Hepatic stellate cell (primary cell): ENCODE results near the gene PCBP2.
"Not testable (repeated sequence)": the region's sequence is repeated elsewhere in the genome, so short reads cannot be mapped to it uniquely, and the experiment has no call there.

Source experiments
- DNase-seq: peaks from one replicate; pipeline ENCODE4 v3.0.0; 2011; ENCODE audit warnings: low spot score

Gene PCBP2

DNA sequence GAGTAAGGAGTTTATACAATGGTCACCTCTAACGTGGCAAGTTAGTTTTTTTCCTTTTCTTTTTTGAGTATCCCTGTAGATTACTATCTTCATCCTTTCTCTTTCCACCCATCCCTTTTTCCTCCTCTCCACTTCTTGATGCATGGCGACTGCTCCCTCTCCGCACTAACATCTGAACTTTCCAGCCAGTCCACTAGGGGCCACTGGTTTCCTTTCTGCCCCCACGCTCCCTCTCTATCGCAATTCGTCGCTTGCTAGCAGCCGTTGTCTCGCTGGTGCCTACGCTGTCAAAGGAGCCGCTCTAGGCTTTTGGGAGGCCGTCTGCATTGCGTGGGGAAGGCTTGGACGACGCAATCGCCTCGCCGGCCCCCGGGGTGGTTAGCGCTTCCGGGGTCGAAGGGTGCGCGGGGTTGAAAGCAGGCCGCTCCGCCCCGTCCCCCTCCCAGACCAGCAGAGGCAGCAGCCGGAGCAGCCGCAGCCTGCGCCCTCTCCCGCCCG is at the start of gene PCBP2:
Gene PCBP2, plus strand, starts transcription at position 442 of the 498 bp plus-strand sequence. CDS start 2,699 bp downstream, outside the sequence.
- DNase-seq: peak; percentile 98

DNA sequence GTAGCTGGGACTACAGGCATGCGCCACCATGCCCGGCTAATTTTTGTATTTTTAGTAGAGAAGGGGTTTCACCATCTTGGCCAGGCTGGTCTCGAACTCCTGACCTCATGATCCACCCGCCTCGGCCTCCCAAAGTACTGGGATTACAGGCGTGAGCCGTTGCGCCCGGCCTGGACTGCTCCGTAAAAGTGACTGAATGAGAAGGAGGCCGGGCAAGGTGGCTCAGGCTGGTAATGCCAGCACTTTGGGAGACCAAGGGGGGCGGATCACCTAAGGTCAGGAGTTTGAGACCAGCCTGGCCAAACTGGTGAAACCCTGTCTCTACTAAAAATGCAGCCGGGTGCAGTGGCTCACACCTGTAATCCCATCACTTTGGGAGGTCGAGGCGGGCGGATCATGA is 49.6 kb upstream of the PCBP2 start:
- DNase-seq: not testable (repeated sequence)

DNA sequence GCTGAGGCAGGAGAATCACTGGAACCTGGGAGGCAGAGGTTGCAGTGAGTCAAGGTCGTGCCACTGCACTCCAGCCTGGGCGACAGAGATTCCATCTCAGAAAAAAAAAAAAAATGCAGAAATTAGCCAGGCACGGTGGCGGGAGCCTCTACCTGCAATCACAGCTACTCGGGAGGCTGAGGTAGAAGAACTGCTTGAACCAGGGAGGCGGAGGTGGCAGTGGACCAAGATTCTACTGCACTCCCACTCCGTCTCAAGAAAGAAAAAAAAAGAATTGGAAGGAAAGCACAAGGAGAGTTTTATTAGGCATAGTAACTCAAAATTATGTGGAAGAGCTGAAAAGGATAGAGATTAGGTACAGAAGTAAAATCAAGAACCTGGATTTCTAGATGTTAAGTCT is 49.0 kb upstream of the PCBP2 start:
- no peak for DNase-seq

DNA sequence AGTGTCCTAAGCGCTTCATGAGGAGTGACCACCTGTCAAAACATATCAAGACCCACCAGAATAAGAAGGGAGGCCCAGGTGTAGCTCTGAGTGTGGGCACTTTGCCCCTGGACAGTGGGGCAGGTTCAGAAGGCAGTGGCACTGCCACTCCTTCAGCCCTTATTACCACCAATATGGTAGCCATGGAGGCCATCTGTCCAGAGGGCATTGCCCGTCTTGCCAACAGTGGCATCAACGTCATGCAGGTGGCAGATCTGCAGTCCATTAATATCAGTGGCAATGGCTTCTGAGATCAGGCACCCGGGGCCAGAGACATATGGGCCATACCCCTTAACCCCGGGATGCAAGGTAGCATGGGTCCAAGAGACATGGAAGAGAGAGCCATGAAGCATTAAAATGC is 41.0 kb upstream of the PCBP2 start:
- no peak for DNase-seq

DNA sequence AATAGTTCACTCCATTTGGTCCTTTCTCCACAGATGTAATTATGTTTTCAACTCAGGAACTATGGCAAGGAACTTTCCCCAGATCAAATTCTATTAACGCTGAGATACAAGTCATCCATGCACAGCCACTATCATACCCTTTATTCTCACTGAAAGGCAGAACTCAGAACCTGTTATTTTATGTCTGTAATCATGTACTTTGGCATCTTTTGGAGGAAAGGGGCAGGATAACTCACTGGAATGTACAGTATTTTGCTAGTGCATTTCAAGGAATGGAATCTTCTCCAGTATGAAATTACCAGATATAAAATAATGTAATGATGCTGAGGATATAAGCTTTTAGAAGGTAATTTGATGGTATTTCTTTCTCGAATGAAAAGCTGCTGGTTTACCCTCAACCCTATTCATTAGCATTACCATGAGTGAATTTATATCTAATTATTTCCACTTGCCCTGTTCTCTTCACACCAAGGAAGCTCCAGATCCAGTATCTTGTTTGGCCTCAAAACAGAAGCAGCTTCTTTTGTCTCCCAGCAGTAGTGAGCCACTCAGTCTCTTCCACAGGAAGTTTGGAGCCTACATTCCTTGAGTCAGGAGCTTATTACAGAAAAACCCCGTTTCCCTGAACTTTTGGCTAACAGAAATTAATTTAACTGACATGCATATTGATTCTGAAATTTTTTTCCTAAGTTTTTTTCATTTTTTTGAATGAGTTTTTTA is 38.3 kb upstream of the PCBP2 start:
- DNase-seq: peak; percentile 41

DNA sequence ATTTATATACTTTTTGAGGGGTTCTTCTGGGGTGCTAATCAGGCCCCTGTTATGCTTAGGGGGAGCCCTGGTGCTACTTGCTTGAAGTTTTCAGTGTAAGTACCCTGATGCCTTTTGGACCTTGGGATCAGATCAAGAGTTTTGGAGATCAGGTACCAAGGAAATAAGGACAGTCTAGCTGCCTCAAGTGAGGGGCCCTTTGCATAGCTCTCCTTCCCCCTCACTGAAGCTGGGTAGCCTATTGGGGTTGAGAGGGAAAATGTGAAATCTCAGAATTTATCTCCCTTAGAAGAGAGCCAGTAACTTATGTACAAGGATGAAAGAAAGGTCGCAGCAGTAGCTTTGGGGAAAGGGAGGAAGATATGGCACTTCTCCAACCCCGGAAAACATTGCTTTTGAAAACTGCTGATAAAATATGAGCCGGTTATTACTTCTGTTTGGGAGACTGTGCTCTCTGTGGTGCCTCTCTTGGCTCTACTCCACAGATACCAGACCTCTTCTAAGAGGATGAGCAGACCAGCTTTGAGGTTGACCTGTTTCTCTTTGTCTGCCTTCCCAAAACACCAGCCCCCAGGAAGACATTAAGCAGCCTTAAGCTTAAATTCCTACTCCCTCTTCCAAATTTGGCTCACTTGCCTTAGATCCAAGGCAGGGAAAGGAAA is 37.0 kb upstream of the PCBP2 start:
- DNase-seq: no peak

DNA sequence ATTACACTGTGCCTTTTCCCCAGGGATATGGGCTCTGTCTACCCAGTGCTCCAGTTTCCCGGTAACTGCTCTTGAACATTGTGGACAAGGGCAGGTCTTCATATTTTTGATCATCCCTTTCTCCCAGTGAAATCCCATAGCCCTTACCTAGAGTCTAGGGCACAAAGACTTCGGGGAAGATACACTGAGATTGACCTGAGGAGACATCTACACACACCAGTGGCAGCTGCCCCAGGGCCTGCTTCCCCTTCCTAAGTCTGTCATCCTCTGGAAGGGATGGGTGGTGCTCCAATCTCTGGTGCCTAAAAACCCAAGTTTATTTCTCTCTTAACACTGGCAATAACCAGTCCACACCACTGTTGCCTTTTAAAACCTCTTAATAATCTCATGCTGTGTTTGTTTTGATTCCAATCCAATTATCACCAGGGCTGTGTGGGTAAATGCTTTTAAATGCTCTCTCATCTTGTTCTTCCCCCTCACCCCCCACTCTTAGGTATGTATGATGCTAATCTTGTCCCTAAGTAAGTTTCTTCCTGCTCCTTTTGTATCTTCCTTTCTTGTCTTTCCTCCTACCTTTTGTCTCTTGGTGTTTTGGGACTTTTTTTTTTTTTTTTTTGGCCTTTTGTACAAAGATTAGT is 36.0 kb upstream of the PCBP2 start:
- DNase-seq: not testable (repeated sequence)

DNA sequence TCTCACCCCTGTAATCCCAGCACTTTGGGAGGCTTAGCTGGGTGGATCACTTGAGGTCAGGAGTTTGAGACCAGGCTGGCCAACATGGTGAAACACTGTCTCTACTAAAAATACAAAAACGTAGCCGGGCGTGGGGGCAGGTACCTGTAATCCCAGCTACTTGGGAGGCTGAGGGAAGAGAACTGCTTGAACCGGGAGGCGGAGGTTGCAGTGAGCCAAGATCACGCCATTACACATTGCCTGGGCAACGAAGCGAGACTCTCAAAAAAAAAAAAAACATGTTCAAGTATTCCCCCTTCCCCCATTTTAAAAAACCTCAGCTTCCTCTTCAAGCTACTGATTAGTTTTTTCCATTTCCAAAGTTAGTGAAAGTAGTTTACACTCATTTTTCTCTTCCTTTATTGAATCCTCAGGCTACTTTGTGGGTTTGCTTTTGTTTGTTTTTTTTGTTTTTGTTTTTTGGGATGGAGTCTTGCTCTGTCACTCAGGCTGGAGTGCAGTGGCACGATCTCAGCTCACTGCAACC is 34.5 kb upstream of the PCBP2 start:
- DNase-seq: not testable (repeated sequence)

DNA sequence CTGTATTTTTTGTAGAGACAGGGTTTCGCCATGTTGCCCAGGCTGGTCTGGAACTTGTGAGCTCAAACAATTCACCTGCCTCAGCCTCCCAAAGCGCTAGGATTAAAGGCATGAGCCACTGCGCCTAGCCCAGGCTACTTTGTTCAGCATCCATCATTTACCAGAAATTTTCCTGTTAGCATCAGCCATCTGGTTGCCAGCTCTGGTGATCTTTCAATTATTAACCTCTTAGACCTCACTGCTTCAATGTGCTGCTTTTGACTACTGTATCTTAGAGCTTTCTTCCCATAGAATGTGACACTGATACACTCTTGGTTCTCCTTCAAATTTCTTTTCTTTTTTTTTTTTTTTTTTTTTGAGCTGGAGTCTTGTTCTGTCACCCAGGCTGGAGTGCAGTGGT is 33.7 kb upstream of the PCBP2 start:
- no peak for DNase-seq

DNA sequence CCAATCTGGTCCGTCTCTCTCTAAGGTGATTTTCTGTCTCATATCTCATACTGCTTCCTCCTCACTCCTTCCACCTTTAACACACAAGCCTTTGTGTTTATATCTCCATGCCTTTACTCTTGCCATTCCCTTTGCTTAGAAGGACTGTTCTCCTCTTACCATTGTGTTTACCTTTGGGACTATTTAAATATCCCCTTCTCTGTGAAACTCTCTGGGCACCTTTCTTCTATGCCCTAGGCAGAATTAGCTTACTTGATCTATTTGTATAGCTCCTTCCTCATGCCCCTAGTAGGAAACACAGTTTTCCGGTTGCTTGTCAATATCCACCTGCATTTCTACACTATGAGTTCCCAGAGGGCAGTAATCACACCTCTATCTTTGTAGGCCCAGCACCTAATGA is 32.1 kb upstream of the PCBP2 start:
- no peak for DNase-seq

DNA sequence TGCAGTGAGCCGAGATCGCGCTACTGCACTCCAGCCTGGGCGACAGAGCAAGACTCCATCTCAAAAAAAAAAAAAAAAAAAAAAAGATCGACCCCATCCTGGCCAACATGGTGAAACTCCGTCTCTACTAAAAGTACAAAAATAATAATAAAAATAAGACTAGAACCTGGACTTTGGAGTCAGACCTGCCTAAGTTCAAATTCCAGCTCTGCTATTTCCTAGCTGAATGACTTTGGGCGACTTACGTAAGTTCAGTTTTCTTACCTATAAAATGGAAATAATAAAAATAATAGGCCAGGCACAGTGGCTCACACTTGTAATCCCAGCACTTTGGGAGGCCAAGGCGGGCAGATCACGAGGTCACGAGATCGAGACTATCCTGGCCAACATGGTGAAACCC is 29.7 kb upstream of the PCBP2 start:
- not testable (repeated sequence) for DNase-seq

DNA sequence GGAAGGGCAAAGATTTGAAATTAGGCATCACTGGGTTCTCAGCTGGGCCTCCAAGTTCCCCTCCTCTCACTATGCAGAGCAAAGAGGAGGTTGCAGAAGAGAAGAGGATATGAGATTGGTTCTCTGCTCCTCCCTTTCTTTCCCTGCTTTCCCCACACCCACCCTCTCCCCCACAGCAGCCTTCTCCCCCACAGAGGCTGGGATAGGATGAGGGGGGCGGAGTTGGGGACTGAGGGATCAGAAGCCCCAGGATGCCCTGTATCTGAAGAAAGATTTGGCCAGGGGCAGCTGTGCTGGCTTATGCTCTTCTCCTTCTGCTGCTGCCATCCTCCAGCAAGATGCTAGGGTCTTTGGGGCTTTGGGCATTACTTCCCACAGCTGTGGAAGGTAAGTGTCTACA is 28.3 kb upstream of the PCBP2 start, which contains the start of gene AMHR2:
Gene AMHR2, plus strand, starts transcription at position 259 of the 400 bp plus-strand sequence. Its CDS starts 80 bp downstream, at position 339.
- no peak for DNase-seq

DNA sequence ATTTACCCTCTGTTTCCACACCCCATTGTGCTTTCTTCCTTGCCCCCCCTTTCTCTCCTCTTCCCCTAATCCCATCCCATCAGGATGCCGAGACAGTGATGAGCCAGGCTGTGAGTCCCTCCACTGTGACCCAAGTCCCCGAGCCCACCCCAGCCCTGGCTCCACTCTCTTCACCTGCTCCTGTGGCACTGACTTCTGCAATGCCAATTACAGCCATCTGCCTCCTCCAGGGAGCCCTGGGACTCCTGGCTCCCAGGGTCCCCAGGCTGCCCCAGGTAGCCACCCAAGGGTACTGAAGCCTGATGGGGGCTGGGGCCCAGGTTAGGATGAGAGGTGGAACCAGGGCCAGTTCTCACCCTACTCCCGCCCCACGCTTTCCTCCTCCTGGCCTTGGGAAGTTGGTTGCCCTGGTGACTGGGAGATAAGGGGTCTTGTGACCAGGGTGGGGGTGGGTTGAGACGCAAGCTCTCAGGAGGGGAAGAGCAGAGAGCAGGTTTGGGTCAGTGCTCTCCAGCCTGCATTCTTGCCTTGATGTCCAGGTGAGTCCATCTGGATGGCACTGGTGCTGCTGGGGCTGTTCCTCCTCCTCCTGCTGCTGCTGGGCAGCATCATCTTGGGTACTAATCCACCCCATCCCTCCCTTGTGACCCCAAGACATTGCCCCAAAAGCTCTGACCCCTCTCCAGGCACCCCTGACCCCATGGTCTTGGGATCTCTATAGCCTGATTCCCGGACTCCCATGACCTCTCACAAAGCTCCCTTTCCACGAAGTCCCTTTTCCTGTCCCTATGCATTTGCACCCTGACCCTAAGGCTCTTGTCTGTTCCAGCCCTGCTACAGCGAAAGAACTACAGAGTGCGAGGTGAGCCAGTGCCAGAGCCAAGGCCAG is 27.0 kb upstream of the PCBP2 start:
- no peak for DNase-seq

DNA sequence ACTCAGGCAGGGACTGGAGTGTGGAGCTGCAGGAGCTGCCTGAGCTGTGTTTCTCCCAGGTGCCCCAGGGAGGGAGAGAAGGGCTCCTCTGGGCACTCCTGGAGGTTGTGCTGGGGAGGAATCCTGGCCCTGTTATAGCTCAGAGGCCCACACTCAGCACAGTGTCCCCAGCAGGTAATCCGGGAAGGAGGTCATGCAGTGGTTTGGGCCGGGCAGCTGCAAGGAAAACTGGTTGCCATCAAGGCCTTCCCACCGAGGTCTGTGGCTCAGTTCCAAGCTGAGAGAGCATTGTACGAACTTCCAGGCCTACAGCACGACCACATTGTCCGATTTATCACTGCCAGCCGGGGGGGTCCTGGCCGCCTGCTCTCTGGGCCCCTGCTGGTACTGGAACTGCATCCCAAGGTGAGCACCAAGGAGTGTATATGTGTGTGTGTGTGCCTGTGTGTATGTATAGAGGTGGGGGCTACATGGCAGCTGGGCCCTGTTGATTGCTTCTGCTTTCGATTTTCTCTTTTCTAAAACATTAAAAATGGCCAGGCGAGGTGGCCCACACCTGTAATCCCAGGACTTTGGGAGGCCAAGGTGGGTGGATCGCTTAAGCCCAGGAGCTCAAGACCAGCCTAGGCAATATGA is 26.3 kb upstream of the PCBP2 start:
- DNase-seq: no peak

DNA sequence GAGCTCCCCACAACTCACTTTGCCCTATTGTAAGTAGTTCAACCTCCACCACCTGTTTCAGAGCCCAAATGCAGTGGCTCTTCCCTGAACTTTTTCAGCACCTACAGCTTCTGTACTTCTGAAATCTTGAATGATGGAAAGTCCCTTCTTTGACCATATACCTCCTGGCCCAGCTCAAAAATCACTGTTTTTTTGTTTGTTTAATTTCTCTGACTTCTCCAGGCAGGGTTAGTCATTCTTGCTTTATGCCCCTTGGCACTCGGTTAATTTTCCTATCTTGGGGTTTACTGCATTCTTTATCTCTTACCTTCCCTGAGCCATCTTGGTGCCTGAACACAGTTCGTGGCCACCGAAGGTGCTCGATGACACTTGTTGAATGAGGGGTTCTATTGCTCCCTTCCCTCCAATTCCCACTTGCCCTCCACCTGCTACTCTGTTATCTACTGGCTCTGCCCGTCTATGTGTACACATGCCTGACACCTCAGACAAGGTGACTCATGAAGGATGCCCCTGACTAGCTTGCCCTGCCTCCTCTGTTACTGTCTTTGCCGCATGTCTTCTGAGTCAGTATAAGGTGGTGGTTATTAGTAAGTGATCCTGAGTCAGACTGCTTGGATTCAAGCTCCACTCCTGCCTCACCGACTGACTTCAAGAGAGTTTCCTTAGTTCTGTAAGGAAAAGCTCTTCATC is 23.9 kb upstream of the PCBP2 start:
- peak; percentile 72 for DNase-seq

DNA sequence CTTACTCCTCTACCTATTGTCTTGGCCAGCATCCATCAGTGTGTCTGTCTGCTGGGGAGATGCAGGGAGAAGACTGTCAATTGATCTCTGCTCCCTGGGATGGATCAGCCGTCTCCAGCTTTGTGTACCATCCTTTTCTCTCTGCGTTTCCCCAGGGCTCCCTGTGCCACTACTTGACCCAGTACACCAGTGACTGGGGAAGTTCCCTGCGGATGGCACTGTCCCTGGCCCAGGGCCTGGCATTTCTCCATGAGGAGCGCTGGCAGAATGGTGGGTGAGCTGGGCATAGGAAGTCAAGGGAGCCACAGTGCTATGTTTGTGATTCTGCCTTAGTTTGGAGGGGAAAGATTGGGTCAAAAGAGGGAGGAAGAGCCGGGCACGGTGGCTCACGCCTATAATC is 23.2 kb upstream of the PCBP2 start:
- DNase-seq: no peak

DNA sequence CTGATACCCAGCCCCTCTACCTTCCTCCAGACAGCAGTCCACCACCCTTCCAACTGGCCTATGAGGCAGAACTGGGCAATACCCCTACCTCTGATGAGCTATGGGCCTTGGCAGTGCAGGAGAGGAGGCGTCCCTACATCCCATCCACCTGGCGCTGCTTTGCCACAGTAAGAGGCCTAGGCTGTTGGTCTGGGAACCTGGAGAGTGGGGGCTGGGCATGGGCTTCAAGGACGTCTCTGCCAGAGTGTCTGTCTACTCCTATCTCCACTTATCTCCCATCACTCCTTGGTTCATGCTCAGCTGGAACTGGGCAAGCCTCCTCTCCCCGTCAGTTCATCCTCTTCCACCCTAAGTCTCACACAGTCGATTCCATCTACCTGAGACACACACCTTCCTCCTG is 21.8 kb upstream of the PCBP2 start:
- no peak for DNase-seq

DNA sequence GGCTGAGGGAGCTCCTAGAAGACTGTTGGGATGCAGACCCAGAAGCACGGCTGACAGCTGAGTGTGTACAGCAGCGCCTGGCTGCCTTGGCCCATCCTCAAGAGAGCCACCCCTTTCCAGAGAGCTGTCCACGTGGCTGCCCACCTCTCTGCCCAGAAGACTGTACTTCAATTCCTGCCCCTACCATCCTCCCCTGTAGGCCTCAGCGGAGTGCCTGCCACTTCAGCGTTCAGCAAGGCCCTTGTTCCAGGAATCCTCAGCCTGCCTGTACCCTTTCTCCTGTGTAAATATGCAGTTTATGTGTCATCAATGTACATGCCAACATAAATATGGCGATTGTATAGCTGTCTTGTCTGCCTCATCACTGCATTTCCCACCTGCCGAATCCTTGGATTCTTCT is 20.7 kb upstream of the PCBP2 start:
- no peak for DNase-seq

DNA sequence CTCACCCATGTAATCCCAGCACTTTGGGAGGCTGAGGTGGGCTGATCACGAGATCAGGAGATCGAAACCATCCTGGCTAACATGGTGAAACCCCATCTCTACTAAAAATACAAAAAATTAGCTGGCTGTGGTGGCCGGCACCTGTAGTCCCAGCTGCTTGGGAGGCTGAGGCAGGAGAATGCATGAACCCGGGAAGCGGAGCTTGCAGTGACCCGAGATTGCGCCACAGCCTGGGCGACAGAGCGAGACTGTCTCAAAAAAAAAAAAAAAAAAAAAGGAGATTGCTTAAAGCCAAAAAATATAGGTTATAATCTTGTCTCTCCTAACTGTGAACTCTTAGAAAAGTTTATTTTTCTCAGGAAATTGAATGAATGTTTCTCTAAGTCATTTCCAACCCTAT is 16.6 kb upstream of the PCBP2 start:
- not testable (repeated sequence) for DNase-seq

DNA sequence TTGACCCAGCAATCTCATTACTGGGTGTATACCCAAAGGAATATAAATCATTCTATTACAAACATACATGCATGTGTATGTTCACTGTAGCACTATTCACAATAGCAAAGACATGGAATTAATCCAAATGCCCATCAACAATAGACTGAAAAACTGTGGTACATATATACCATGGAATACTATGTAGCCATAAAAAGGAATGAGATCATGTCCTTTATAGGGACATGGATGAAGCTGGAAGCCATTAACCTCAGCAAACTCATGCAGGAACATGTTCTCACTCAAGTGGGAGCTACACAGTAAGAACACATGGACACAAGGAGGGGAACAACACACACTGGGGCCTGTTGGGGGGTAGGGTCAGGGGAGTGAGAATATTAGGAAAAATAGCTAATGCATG is 12.3 kb upstream of the PCBP2 start:
- DNase-seq: not testable (repeated sequence)
